DMS79 treated with DMSO at 0.1 percent for 48 hours (cell line): ENCODE results near the gene CHST10.
"Not testable (repeated sequence)": the region's sequence is repeated elsewhere in the genome, so short reads cannot be mapped to it uniquely, and the experiment has no call there.

ENCODE experiments used
- DNase-seq: peaks from one replicate; lab custom pipeline; 2025; lab: John Stamatoyannopoulos, UW

Gene CHST10

GRCh38 chr2:100416935-100417710 lies at the start of gene CHST10:
Gene CHST10, minus strand, starts transcription at chr2:100417668. Its CDS starts 10,993 bp downstream, at chr2:100406675.
- DNase-seq: peak; percentile 42

GRCh38 chr2:100460904-100461530 lies 43.5 kb upstream of the CHST10 start:
- DNase-seq: no peak

GRCh38 chr2:100456357-100456756 lies 38.9 kb upstream of the CHST10 start:
- not testable (repeated sequence) for DNase-seq

GRCh38 chr2:100453853-100454252 lies 36.4 kb upstream of the CHST10 start:
- no peak for DNase-seq

GRCh38 chr2:100451734-100452133 lies 34.3 kb upstream of the CHST10 start:
- DNase-seq: no peak

GRCh38 chr2:100451092-100451491 lies 33.6 kb upstream of the CHST10 start:
- DNase-seq: no peak

GRCh38 chr2:100446696-100447095 lies 29.2 kb upstream of the CHST10 start:
- no peak for DNase-seq

GRCh38 chr2:100437751-100438150 lies 20.3 kb upstream of the CHST10 start:
- no peak for DNase-seq

GRCh38 chr2:100429726-100430125 lies 12.3 kb upstream of the CHST10 start:
- DNase-seq: no peak

- no peak for DNase-seq
These were observed 10.3 kb upstream of the CHST10 start for GRCh38 chr2:100427627-100428258.

- no peak for DNase-seq
These were observed 9.6 kb upstream of the CHST10 start for GRCh38 chr2:100427111-100427510.

GRCh38 chr2:100426384-100426720 lies 8.9 kb upstream of the CHST10 start:
- DNase-seq: no peak

GRCh38 chr2:100425573-100426383 lies 8.3 kb upstream of the CHST10 start:
- no peak for DNase-seq

- DNase-seq: no peak
These were observed 7.6 kb upstream of the CHST10 start for GRCh38 chr2:100425107-100425506.

GRCh38 chr2:100424277-100424875 lies 6.9 kb upstream of the CHST10 start:
- no peak for DNase-seq

- no peak for DNase-seq
These were observed 6.2 kb upstream of the CHST10 start for GRCh38 chr2:100423631-100424030.

GRCh38 chr2:100422320-100423055 lies 5.0 kb upstream of the CHST10 start:
- DNase-seq: no peak

- DNase-seq: no peak
These were observed 2.4 kb upstream of the CHST10 start for GRCh38 chr2:100419915-100420314.

- DNase-seq: no peak
These were observed 1.0 kb upstream of the CHST10 start for GRCh38 chr2:100418406-100418962.

GRCh38 chr2:100417711-100418124 lies 250 bp upstream of the CHST10 start:
- peak; percentile 38 for DNase-seq

- no peak for DNase-seq
These were observed 1.0 kb downstream of the CHST10 start for GRCh38 chr2:100416397-100416934.
